Measurements from ENCODE around the gene CAPN10. TPM values are rescaled to one million over a fixed set of nuclear protein-coding genes. Genes with fewer than 3 reads are reported as not detected.

CAPN10 gene
- 26.6 and 27.4 TPM in 2 replicates for total RNA-seq

GRCh38 chr2:240586198-240586918 lies at the start of gene CAPN10:
CAPN10 (plus strand) TSS chr2:240586734; CDS start chr2:240586912, 178 bp downstream.

GRCh38 chr2:240557808-240558207 lies 28.7 kb upstream of the CAPN10 start, which contains the start of gene ANKMY1:
ANKMY1 (minus strand) TSS chr2:240557988; CDS start chr2:240557335, 653 bp downstream.

GRCh38 chr2:240560084-240560479 lies 26.5 kb upstream of the CAPN10 start, which contains the start of gene DUSP28:
DUSP28 (plus strand) TSS chr2:240560357; CDS start chr2:240560685, 328 bp downstream.

GRCh38 chr2:240567872-240568677 lies 18.5 kb upstream of the CAPN10 start, which contains the start of gene RNPEPL1:
RNPEPL1 (plus strand) TSS chr2:240568484; CDS start chr2:240568587, 103 bp downstream.

GRCh38 chr2:240624950-240625621 lies 38.6 kb downstream of the CAPN10 start, which contains the start of gene GPR35:
GPR35 (plus strand) TSS chr2:240625480; CDS start chr2:240629953, 4,473 bp downstream.

Other genes with a start within 250 kb of the CAPN10 start
- gene GPC1, start 151.1 kb upstream of the CAPN10 start, total RNA-seq: 21.9 and 22.4 TPM in 2 replicates
- gene ANKMY1, start 28.7 kb upstream of the CAPN10 start, total RNA-seq: 8.8 and 9.4 TPM in 2 replicates
- 2.6 and 2.9 TPM in 2 replicates for gene DUSP28, start 26.4 kb upstream of the CAPN10 start, total RNA-seq
- 27.5 and 29.4 TPM in 2 replicates for gene RNPEPL1, start 18.2 kb upstream of the CAPN10 start, total RNA-seq
- gene GPR35, start 38.7 kb downstream of the CAPN10 start, total RNA-seq: 0.19 and 0.33 TPM in 2 replicates
- gene AQP12B, start 96.2 kb downstream of the CAPN10 start, total RNA-seq: not detected in 2 replicates
- not detected in 2 replicates for gene AQP12A, start 105.1 kb downstream of the CAPN10 start, total RNA-seq
- under 0.01 TPM in 1 of 2 replicates, not detected in the other for gene KIF1A, start 233.5 kb downstream of the CAPN10 start, total RNA-seq